LNCAP (cell line): ENCODE data around the gene PCCA.

Source experiments
- CTCF ChIP-seq: fragments of 450-650 bp; IDR thresholded peaks from 2 replicates; pipeline ENCODE4 v1.5.1; 2017; ENCODE audit warnings: mild to moderate bottlenecking

The PCCA gene

GRCh38 chr13:100447831-100448230 lies 358.9 kb downstream of the PCCA start:
- TF ChIP-seq CTCF = no peak

DNA sequence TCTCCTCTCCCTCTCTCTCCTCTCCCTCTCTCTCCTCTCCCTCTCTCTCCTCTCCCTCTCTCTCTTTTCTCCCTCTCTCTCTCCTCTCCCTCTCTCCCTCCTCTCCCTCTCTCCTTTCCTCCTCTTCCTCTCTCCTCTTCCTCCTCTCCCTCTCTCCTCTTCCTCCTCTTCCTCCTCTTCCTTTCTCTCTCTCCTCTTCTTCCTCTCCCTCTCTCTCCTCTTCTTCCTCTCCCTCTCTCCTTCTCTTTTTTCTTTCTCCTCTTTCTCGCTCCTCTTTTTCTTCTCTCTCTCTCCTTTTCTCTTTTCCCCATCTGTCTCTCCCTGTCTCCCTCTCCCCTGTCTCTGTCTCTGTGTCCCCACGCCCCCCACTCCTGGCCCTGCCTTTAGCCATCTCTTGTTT lies 363.0 kb downstream of the PCCA start:
- no peak for TF ChIP-seq CTCF

- TF ChIP-seq CTCF = no peak
Observed at GRCh38 chr13:100454876-100455275, 366.0 kb downstream of the PCCA start.

DNA sequence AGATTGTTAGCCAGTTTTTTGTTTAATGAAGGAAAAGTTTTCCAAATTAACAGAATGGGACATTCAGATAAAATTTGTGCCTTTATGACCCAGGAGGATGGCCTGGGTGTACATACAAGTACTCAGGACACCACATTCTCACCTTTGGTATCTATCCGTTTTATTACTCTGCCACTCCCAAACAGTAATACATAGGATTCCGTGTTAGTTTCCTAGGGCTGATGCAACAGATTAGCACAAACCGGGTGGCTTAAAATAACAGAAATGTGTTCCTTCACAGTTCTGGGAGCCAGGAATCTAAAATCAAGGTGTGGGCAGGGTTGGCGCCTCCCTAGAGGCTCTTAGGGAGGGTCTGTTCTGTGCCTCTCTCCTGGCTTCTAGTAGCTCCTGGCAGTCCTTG lies 369.8 kb downstream of the PCCA start:
- TF ChIP-seq CTCF = no peak

GRCh38 chr13:100459747-100460146 lies 370.9 kb downstream of the PCCA start:
- TF ChIP-seq CTCF = no peak

GRCh38 chr13:100460266-100460665 lies 371.4 kb downstream of the PCCA start:
- no peak for TF ChIP-seq CTCF

- TF ChIP-seq CTCF = no peak
Observed at GRCh38 chr13:100460791-100461190, 371.9 kb downstream of the PCCA start.

GRCh38 chr13:100461309-100462030 lies 372.6 kb downstream of the PCCA start:
- no peak for TF ChIP-seq CTCF
